ENCODE results near the gene NKD2. TPM values are rescaled to one million over a fixed set of nuclear protein-coding genes. Genes with fewer than 3 reads are reported as not detected.
"Not testable (repeated sequence)": the region's sequence is repeated elsewhere in the genome, so short reads cannot be mapped to it uniquely, and the experiment has no call there.

The NKD2 gene
- total and polyA plus RNA-seq, 12 donors, result 0.22 to 32.8 (median 10.8) TPM

DNA sequence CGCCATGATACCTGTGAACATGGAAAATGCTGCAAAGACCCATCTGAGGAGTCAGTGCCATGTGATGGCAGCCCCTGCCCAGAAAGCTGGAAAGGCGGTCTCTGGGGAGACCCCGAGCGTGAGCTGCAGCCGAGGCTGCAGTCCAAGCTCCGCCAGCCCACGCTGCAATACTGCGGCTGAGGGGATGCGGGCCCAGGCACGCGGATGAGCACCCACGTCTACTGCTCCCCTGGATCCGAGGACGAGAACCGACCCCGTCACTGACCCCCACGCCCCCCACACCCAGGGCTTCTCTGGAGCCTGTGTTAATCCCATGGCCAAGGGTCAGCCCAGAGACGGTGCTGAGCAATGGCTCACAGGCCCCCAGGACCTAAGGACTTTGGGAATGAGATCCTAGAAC, 70.9 kb downstream of the NKD2 start:
- no peak for DNase-seq
- Histone ChIP-seq H3K9me3 (replicated peaks in 1 of 3) (no peaks in the 10 kb centered on the region), H3K27ac (no peak overlapping the region), H3K27me3 (no peaks in the 10 kb centered on the region), H3K4me3 (no peak overlapping the region), H3K36me3 (replicated peaks in 1 of 2) (peaks cover 0 to 60% of the 10 kb centered on the region in 2 donors), H3K4me1 (replicated peaks in 1 of 2) (no peaks in the 10 kb centered on the region)
- 94 to 98% (median 95%) methylated on average over 4 to 18 of the region's 18 CpGs for WGBS, 4 donors
- no peak for TF ChIP-seq POLR2A (IDR thresholded peaks at IDR 0.05)
- TF ChIP-seq, protein P1, sequence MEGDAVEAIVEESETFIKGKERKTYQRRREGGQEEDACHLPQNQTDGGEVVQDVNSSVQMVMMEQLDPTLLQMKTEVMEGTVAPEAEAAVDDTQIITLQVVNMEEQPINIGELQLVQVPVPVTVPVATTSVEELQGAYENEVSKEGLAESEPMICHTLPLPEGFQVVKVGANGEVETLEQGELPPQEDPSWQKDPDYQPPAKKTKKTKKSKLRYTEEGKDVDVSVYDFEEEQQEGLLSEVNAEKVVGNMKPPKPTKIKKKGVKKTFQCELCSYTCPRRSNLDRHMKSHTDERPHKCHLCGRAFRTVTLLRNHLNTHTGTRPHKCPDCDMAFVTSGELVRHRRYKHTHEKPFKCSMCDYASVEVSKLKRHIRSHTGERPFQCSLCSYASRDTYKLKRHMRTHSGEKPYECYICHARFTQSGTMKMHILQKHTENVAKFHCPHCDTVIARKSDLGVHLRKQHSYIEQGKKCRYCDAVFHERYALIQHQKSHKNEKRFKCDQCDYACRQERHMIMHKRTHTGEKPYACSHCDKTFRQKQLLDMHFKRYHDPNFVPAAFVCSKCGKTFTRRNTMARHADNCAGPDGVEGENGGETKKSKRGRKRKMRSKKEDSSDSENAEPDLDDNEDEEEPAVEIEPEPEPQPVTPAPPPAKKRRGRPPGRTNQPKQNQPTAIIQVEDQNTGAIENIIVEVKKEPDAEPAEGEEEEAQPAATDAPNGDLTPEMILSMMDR (IDR thresholded peaks at IDR 0.05), result no peak
- intact Hi-C loops (cut with DNase I), result no loop called here

- intact Hi-C loops (cut with DNase I), result no loop called here
- TF ChIP-seq, protein P1 (IDR thresholded peaks at IDR 0.05), result no peak
- no peak for TF ChIP-seq POLR2A (IDR thresholded peaks at IDR 0.05)
- Histone ChIP-seq H3K9me3 (replicated peaks in 1 of 3) (no peaks in the 10 kb centered on the region), H3K36me3 (replicated peaks in 1 of 2) (peaks cover 0 to 60% of the 10 kb centered on the region in 2 donors), H3K4me1 (replicated peaks in 1 of 2) (no peaks in the 10 kb centered on the region), H3K4me3 (no peak overlapping the region), H3K27me3 (no peaks in the 10 kb centered on the region), H3K27ac (no peak overlapping the region)
- 50 to 93% (median 84%) methylated on average over 2 to 26 of the region's 35 CpGs for WGBS, 4 donors
- DNase-seq, result no peak
Observed at GRCh38 chr5:1079961-1080360, 71.4 kb downstream of the NKD2 start.

DNA sequence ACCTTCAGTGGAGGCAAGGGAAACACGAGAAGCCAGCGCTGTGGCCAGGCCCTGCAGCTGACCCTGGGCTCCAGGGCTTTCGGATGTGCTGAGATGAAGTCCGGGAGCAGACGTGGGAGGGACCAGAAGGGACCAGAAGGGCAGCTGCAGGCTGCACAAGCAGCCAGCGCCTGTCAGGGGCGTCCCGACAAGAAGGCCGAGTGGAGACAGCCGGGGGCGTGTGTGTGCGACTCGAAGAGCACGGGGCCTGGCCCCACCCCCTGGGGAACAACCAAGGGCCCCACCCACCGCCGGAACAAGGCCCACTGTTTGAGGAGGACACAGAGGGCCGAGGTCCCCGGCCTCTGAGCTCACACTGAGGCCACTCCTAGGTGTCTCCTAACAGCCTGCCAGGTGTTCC, 71.8 kb downstream of the NKD2 start:
- no peak overlapping the region for H3K27ac ChIP-seq
- H3K27me3 ChIP-seq, result no peaks in the 10 kb centered on the region
- 70 to 91% (median 81%) methylated on average over 9 to 18 of the region's 18 CpGs for WGBS, 4 donors
- H3K4me1 ChIP-seq (replicated peaks in 1 of 2), result no peaks in the 10 kb centered on the region
- no peak for DNase-seq
- TF ChIP-seq POLR2A (IDR thresholded peaks at IDR 0.05), result no peak
- TF ChIP-seq, protein P1 (IDR thresholded peaks at IDR 0.05), result no peak
- H3K4me3 ChIP-seq, result no peak overlapping the region
- intact Hi-C loops (cut with DNase I), result no loop called here
- no peaks in the 10 kb centered on the region for H3K9me3 ChIP-seq (replicated peaks in 1 of 3)
- peaks cover 0 to 60% of the 10 kb centered on the region in 2 donors for H3K36me3 ChIP-seq (replicated peaks in 1 of 2)

GRCh38 chr5:1081519-1081918, 72.9 kb downstream of the NKD2 start:
- Histone ChIP-seq H3K36me3 (replicated peaks in 1 of 2) (peaks cover 0 to 59% of the 10 kb centered on the region in 2 donors), H3K4me3 (no peak overlapping the region), H3K4me1 (replicated peaks in 1 of 2) (no peaks in the 10 kb centered on the region), H3K27me3 (no peaks in the 10 kb centered on the region), H3K9me3 (replicated peaks in 1 of 3) (no peaks in the 10 kb centered on the region), H3K27ac (no peak overlapping the region)
- intact Hi-C loops (cut with DNase I), result no loop called here
- DNase-seq, result no peak
- no peak for TF ChIP-seq POLR2A (IDR thresholded peaks at IDR 0.05)
- TF ChIP-seq, protein P1 (IDR thresholded peaks at IDR 0.05), result no peak
- WGBS, 4 donors, result 89 to 96% (median 91%) methylated on average over 17 to 26 of the region's 26 CpGs

DNA sequence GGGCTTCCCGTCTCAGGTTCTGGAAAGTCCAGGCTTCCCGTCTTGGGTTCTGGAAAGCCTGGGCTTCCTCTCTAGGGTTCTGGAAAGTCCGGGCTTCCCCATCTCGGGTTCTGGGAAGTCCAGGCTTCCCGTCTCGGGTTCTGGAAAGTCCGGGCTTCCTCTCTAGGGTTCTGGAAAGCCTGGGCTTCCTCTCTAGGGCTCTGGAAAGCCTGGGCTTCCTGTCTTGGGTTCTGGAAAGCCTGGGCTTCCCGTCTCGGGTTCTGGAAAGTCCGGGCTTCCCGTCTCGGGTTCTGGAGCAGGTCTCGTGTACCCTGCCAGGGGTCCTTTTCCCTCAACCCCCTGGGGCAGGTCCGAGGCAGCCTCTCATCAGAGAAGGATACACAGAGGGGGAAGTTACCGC, 74.4 kb downstream of the NKD2 start:
- DNase-seq; H3K27me3 ChIP-seq; intact Hi-C loops (cut with DNase I); H3K9me3 ChIP-seq (replicated peaks in 1 of 3); H3K4me1 ChIP-seq (replicated peaks in 1 of 2); H3K27ac ChIP-seq; H3K4me3 ChIP-seq: not testable (repeated sequence)
- WGBS, 4 donors, result 75 to 91% (median 84%) methylated on average over 7 to 15 of the region's 15 CpGs
- H3K36me3 ChIP-seq (replicated peaks in 1 of 2), result peaks cover 0 to 64% of the 10 kb centered on the region in 2 donors

All from adrenal gland (tissue), 12 donors.